H1 (cell line): ENCODE data around the gene CEBPG. TPM values are rescaled to one million over a fixed set of nuclear protein-coding genes. Genes with fewer than 3 reads are reported as not detected.

Experiments
- CTCF ChIA-PET: fragments of 300-600 bp; sonication (Branson Sonifier 250); formaldehyde crosslinking; loops from one replicate; lab custom pipeline; 2021; ENCODE audit not compliant: partially characterized antibody; lab: Charles Lee
- POLR2A ChIA-PET: fragments of 300-600 bp; sonication (Branson Sonifier 250); formaldehyde crosslinking; loops from one replicate; lab custom pipeline; 2021; ENCODE audit warnings: inconsistent platforms; ENCODE audit not compliant: partially characterized antibody; lab: Charles Lee
- DNase-seq, 2 experiments: peaks; one replicate each; pipeline versions ENCODE4 v3.0.0 to v3.0.0-alpha.2; 2010 to 2022; ENCODE audit warnings: low spot score in 2 of 2, low read depth in 1 of 2, mixed read lengths in 1 of 2
- FAIRE-seq: peaks from 2 replicates; lab custom pipeline; 2011; peaks lifted over from hg19 to GRCh38; lab: Jason Lieb, UNC
- H2AFZ ChIP-seq: 2 replicates; pipeline ENCODE4 v1.8.1; 2012; ENCODE audit warnings: low read length, inconsistent platforms
- H2AK5ac ChIP-seq: 2 replicates; pipeline ENCODE4 v1.6.1; 2013; ENCODE audit warnings: low read depth, low read length
- H2BK120ac ChIP-seq: replicated peaks from 2 replicates; pipeline ENCODE3; 2013; ENCODE audit warnings: low read depth, low read length, inconsistent platforms
- H2BK12ac ChIP-seq: 2 replicates; pipeline ENCODE4 v1.6.1; 2013; ENCODE audit warnings: low read depth, low read length
- H2BK15ac ChIP-seq: 2 replicates; pipeline ENCODE4 v1.6.1; 2013; ENCODE audit warnings: low read length
- H2BK20ac ChIP-seq: 2 replicates; pipeline ENCODE4 v1.6.1; 2013; ENCODE audit warnings: low read length
- H2BK5ac ChIP-seq: 2 replicates; pipeline ENCODE4 v1.6.1; 2013; ENCODE audit warnings: low read depth, low read length
- H3K14ac ChIP-seq: 2 replicates; pipeline ENCODE4 v1.6.1; 2013; ENCODE audit warnings: inconsistent platforms; ENCODE audit not compliant: insufficient read length
- H3K18ac ChIP-seq: 2 replicates; pipeline ENCODE4 v1.6.1; 2013; ENCODE audit warnings: low read length; ENCODE audit errors: extremely low read depth
- H3K23ac ChIP-seq: 2 replicates; pipeline ENCODE4 v1.6.1; 2013; ENCODE audit warnings: inconsistent platforms; ENCODE audit not compliant: insufficient read length
- H3K23me2 ChIP-seq: 2 replicates; pipeline ENCODE4 v1.6.1; 2013; ENCODE audit warnings: low read depth, low read length
- H3K27ac ChIP-seq: 2 replicates; pipeline ENCODE4 v1.6.1; 2011; ENCODE audit warnings: low read depth, low read length, inconsistent platforms
- H3K27me3 ChIP-seq, 4 experiments: replicated peaks in 1 of 4; 1 replicate in 1 of 4; 2 replicates in 3 of 4; pipeline versions ENCODE4 v1.6.1 to v1.8.1; 2011 to 2013; ENCODE audit warnings: low read length in 3 of 4, mild to moderate bottlenecking in 3 of 4, inconsistent platforms in 2 of 4, mixed read lengths in 2 of 4, moderate library complexity in 1 of 4; ENCODE audit not compliant: control insufficient read depth in 3 of 4, insufficient read depth in 3 of 4; ENCODE audit errors: extremely low read depth in 1 of 4
- H3K36me3 ChIP-seq, 4 experiments: 2 replicates each; pipeline versions ENCODE4 v1.6.1 to v1.8.1; 2011 to 2013; ENCODE audit warnings: mild to moderate bottlenecking in 4 of 4, low read length in 3 of 4, moderate library complexity in 2 of 4, control low read depth in 1 of 4, inconsistent platforms in 1 of 4; ENCODE audit not compliant: insufficient read depth in 4 of 4, control insufficient read depth in 2 of 4
- H3K4ac ChIP-seq: replicated peaks from 2 replicates; pipeline ENCODE3; 2013; ENCODE audit warnings: low read length, low read depth, mixed read lengths, inconsistent platforms; ENCODE audit not compliant: insufficient read length
- H3K4me1 ChIP-seq, 4 experiments: replicated peaks in 1 of 4; 1 replicate in 1 of 4; 2 replicates in 3 of 4; pipeline versions ENCODE4 v1.6.1 to v1.8.1; 2011 to 2013; ENCODE audit warnings: low read length in 3 of 4, inconsistent platforms in 2 of 4, mixed read lengths in 1 of 4; ENCODE audit not compliant: insufficient read depth in 4 of 4, control insufficient read depth in 3 of 4
- H3K4me2 ChIP-seq, 2 experiments: 2 replicates each; pipeline versions ENCODE4 v1.6.1 to v1.8.1; 2011 to 2013; ENCODE audit warnings: low read depth in 2 of 2, low read length in 2 of 2, control low read depth in 1 of 2, inconsistent platforms in 1 of 2, mild to moderate bottlenecking in 1 of 2; ENCODE audit not compliant: insufficient read depth in 1 of 2
- H3K4me3 ChIP-seq, 4 experiments: fragments of 200-600, 300-600 bp in 1 of 4; sonication (generic), shearing (Covaris generic), sonication (Bioruptor Twin) in 1 of 4; 2 replicates each; pipeline versions ENCODE4 v1.5.1 to v1.8.1; 2011 to 2016; ENCODE audit warnings: low read length in 4 of 4, low read depth in 3 of 4, control low read depth in 2 of 4, inconsistent platforms in 2 of 4, mild to moderate bottlenecking in 2 of 4, mixed read lengths in 1 of 4, moderate library complexity in 1 of 4; ENCODE audit not compliant: insufficient read depth in 2 of 4; ENCODE audit errors: extremely low read depth in 1 of 4
- H3K56ac ChIP-seq: replicated peaks from 2 replicates; pipeline ENCODE3; 2013; ENCODE audit warnings: low read depth, mild to moderate bottlenecking, mixed read lengths, low read length, inconsistent platforms; ENCODE audit not compliant: insufficient read length
- H3K79me1 ChIP-seq: 2 replicates; pipeline ENCODE4 v1.6.1; 2013; ENCODE audit warnings: low read depth, low read length, control low read depth
- H3K79me2 ChIP-seq, 2 experiments: 2 replicates each; pipeline versions ENCODE4 v1.6.1 to v1.8.1; 2012 to 2013; ENCODE audit warnings: low read length in 2 of 2, mild to moderate bottlenecking in 2 of 2, inconsistent platforms in 1 of 2; ENCODE audit not compliant: insufficient read depth in 2 of 2, control insufficient read depth in 1 of 2
- H3K9ac ChIP-seq, 4 experiments: replicated peaks in 1 of 4; 1 replicate in 1 of 4; 2 replicates in 3 of 4; pipeline versions ENCODE4 v1.6.1 to v1.8.1; 2011 to 2013; ENCODE audit warnings: low read depth in 3 of 4, low read length in 3 of 4, control low read depth in 2 of 4, mild to moderate bottlenecking in 2 of 4, moderate library complexity in 2 of 4, inconsistent platforms in 1 of 4; ENCODE audit errors: extremely low read depth in 1 of 4
- H3K9me3 ChIP-seq, 2 experiments: 2 replicates each; pipeline versions ENCODE4 v1.6.1 to v1.8.1; 2012 to 2013; ENCODE audit warnings: mild to moderate bottlenecking in 2 of 2, moderate library complexity in 2 of 2, control low read depth in 1 of 2, inconsistent platforms in 1 of 2, low read depth in 1 of 2, low read length in 1 of 2, mixed read lengths in 1 of 2; ENCODE audit not compliant: insufficient read depth in 2 of 2
- H4K20me1 ChIP-seq, 2 experiments: replicated peaks in 1 of 2; 2 replicates each; pipeline versions ENCODE3 to v1.8.1; 2011 to 2013; ENCODE audit warnings: inconsistent platforms in 2 of 2, low read length in 2 of 2, mild to moderate bottlenecking in 1 of 2; ENCODE audit not compliant: insufficient read depth in 2 of 2, control insufficient read depth in 1 of 2
- H4K5ac ChIP-seq: 2 replicates; pipeline ENCODE4 v1.6.1; 2013; ENCODE audit warnings: low read length, low read depth, mixed read lengths, inconsistent platforms; ENCODE audit not compliant: insufficient read length
- H4K8ac ChIP-seq: 2 replicates; pipeline ENCODE4 v1.8.0; 2013; ENCODE audit warnings: mild to moderate bottlenecking, moderate library complexity, low read length, inconsistent platforms; ENCODE audit not compliant: insufficient read depth; ENCODE audit errors: extremely low read depth
- H4K91ac ChIP-seq: replicated peaks from 2 replicates; pipeline ENCODE3; 2013; ENCODE audit warnings: low read length, mixed read lengths, inconsistent platforms; ENCODE audit not compliant: insufficient read length
- CBX5 ChIP-seq: fragments of 300-800, 300-1000 bp; sonication (generic); IDR thresholded peaks from 2 replicates; pipeline ENCODE4 v1.7.1; 2016; ENCODE audit warnings: antibody characterized with exemption, low read length, low read depth
- CEBPB ChIP-seq: IDR thresholded peaks from 2 replicates; pipeline ENCODE4 v1.6.1; 2012; ENCODE audit warnings: low read depth, low read length
- CHD1 ChIP-seq: IDR thresholded peaks from 2 replicates; pipeline ENCODE4 v1.6.1; 2012; ENCODE audit warnings: low read depth, low read length, improper control_type of control experiment
- GABPA ChIP-seq: IDR thresholded peaks from 2 replicates; pipeline ENCODE4 v1.6.1; 2011; ENCODE audit warnings: mild to moderate bottlenecking, low read length, moderate library complexity, borderline replicate concordance; ENCODE audit not compliant: insufficient read depth
- GTF2F1 ChIP-seq: IDR thresholded peaks from 2 replicates; pipeline ENCODE4 v1.6.1; 2012; ENCODE audit warnings: low read depth, low read length, improper control_type of control experiment, borderline replicate concordance
- NANOG ChIP-seq: IDR thresholded peaks from 2 replicates; pipeline ENCODE4 v1.6.1; 2011; ENCODE audit warnings: low read length, low read depth, mild to moderate bottlenecking, inconsistent platforms; ENCODE audit not compliant: insufficient read depth, poor library complexity, severe bottlenecking
- POLR2A ChIP-seq, 2 experiments: IDR thresholded peaks; 1 replicate in 1 of 2; 2 replicates in 1 of 2; pipeline ENCODE4 v1.6.1; 2011; ENCODE audit warnings: low read depth in 2 of 2, low read length in 2 of 2, mild to moderate bottlenecking in 2 of 2; ENCODE audit errors: control extremely low read depth in 1 of 2
- RAD21 ChIP-seq, 2 experiments: IDR thresholded peaks in 1 of 2; conservative IDR thresholded peaks in 1 of 2; 2 replicates each; pipeline ENCODE4 v1.6.1; 2011; ENCODE audit warnings: low read depth in 2 of 2, low read length in 2 of 2, improper control_type of control experiment in 1 of 2, inconsistent platforms in 1 of 2, mild to moderate bottlenecking in 1 of 2, moderate library complexity in 1 of 2
- TCF12 ChIP-seq: IDR thresholded peaks from 2 replicates; pipeline ENCODE4 v1.6.1; 2011; ENCODE audit warnings: low read depth, mild to moderate bottlenecking, low read length
- YY1 ChIP-seq: IDR thresholded peaks from 2 replicates; pipeline ENCODE4 v1.6.1; 2011; ENCODE audit warnings: low read depth, mild to moderate bottlenecking, low read length
- WGBS, 2 experiments: shearing (Covaris generic) in 1 of 2; methylation state at CpG; one replicate each; pipeline versions ENCODE4 v1.1.6 to v1.1.7; 2013 to 2015; ENCODE audit warnings: low lambda C conversion rate in 2 of 2, mixed read lengths in 2 of 2, inconsistent platforms in 1 of 2, low coverage in 1 of 2, missing lambda C conversion rate in 1 of 2; ENCODE audit not compliant: insufficient replicate concordance in 2 of 2, insufficient coverage in 1 of 2, insufficient read length in 1 of 2; ENCODE audit errors: extremely low coverage in 1 of 2, missing lambda C conversion rate in 1 of 2; 5-methylcytosine and 5-hydroxymethylcytosine counted together
- polyA plus RNA-seq, 7 experiments: library from polyadenylated mRNA; depleted of rRNA in 3 of 7; stranded (reverse) in 5 of 7; unstranded in 2 of 7; fragments of >200 nt in 5 of 7; fragments of 200-250 nt in 2 of 7; gene quantifications; 1 replicate in 5 of 7; 2 replicates in 1 of 7; 4 replicates in 1 of 7; pipeline versions ENCODE4 v1.2.1 to v1.2.3, GENCODE V29; 2011 to 2013; ENCODE audit warnings: missing spikeins in 2 of 7, mixed read lengths in 2 of 7
- total RNA-seq: library from RNA; stranded (reverse); fragmentation: NEBNext Ultra II Directional; extraction: Animal tissue kit (Norgen Biotek cat#: 25700); gene quantifications from 2 replicates; pipeline ENCODE4 v1.2.1, GENCODE V29; 2021

CEBPG gene
- total and polyA plus RNA-seq, 2 of the 8 experiments (the other 6 are each of a cell fraction or from before 2014, with no cell fraction given), result 12.3 to 35.4 TPM

DNA sequence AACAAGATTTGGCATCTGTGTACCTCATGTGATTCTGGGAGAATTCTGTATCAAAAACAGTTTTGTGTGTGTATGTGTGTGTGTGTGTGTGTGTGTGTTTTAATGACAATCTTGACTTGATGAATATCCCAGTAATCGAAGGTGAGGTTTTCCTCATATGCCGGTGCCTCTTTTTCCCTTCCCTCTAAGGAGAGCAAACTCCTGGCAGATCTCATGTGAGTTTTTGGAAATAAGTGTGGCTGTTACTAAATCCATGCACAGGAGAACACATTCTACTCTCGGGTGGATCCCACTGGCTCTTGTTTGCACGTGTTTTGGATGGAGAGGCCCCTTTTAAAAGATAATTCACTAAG, 29.0 kb upstream of the CEBPG start:
- Histone ChIP-seq H3K9me3 (no peaks in the 10 kb centered on the region), H3K4me3 (no peak overlapping the region), H2BK20ac (no peak overlapping the region), H3K4me1 (no peaks in the 10 kb centered on the region; a peak in 1 of 7 replicates), H2BK15ac (no peak overlapping the region), H3K14ac (no peak overlapping the region), H3K27ac (no peak overlapping the region), H2BK12ac (no peak overlapping the region), H3K79me1 (no peaks in the 10 kb centered on the region), H4K91ac (no peak overlapping the region), H3K4me2 (no peak overlapping the region), H2AFZ (no peak overlapping the region), H3K56ac (no peak overlapping the region), H3K23ac (no peak overlapping the region), H4K5ac (no peak overlapping the region), H3K79me2 (no peaks in the 10 kb centered on the region), H2AK5ac (no peak overlapping the region), H2BK120ac (no peak overlapping the region), H3K23me2 (no peaks in the 10 kb centered on the region; the same call in 1 of the 2 replicates), H3K36me3 (no peaks in the 10 kb centered on the region), H4K8ac (no peak overlapping the region), H3K4ac (no peak overlapping the region), H3K9ac (no peak overlapping the region), H3K27me3 (0 out of 7 replicates have a peak, but pooled peaks cover 0 to 3% (median 0%) of the 10 kb centered on the region in 4 experiments), H3K18ac (no peak overlapping the region), H4K20me1 (no peaks in the 10 kb centered on the region), H2BK5ac (no peak overlapping the region)
- FAIRE-seq, result no peak
- CTCF ChIA-PET, result no interaction called here
- WGBS, 2 experiments, result 62% methylated on average over 4 of the region's 4 CpGs; no CpG with 5 or more reads in 1 of the 2 experiments
- POLR2A ChIA-PET, result no interaction called here
- DNase-seq, result no peak
- TF ChIP-seq CEBPB (no peak), RAD21 (IDR thresholded peaks at IDR 0.05 in 1 of 2, conservative IDR thresholded peaks at IDR 0.05 in 1 of 2; ENCODE audit: low read depth in 2 of 2, low read length in 2 of 2) (no peak), CHD1 (no peak), POLR2A (IDR thresholded peaks at IDR 0.05; ENCODE audit: control extremely low read depth in 1 of 2, low read depth in 2 of 2, low read length in 2 of 2) (no peak), GTF2F1 (no peak), TCF12 (no peak), CBX5 (no peak), GABPA (no peak), YY1 (no peak), NANOG (no peak)
